Lower lobe of right lung (tissue), 2 donors: ENCODE results near the gene LPXN. TPM values are rescaled to one million over a fixed set of nuclear protein-coding genes. Genes with fewer than 3 reads are reported as not detected.

Experiments used
- ATAC-seq, 2 donors: fragments of 200-7000 bp; cut with Tn5 transposase; one replicate each; pipeline ENCODE4 v1.9.1; 2020 to 2022; ENCODE audit warnings: mild to moderate bottlenecking in 2 of 2, moderate library complexity in 2 of 2
- DNase-seq: peaks from one replicate; pipeline ENCODE4 v3.0.0-alpha.2; 2020
- H3K27ac ChIP-seq: fragments of 200-600 bp; one replicate; pipeline ENCODE4 v1.8.0; 2022
- H3K27me3 ChIP-seq: fragments of 200-600 bp; one replicate; pipeline ENCODE4 v1.8.0; 2022; ENCODE audit warnings: low read depth
- H3K36me3 ChIP-seq: fragments of 200-600 bp; one replicate; pipeline ENCODE4 v1.8.0; 2022; ENCODE audit warnings: mild to moderate bottlenecking
- H3K4me1 ChIP-seq: fragments of 200-600 bp; one replicate; pipeline ENCODE4 v1.8.0; 2022
- H3K4me3 ChIP-seq: fragments of 200-600 bp; one replicate; pipeline ENCODE4 v1.8.0; 2022; ENCODE audit warnings: mild to moderate bottlenecking
- H3K9me3 ChIP-seq: fragments of 200-600 bp; one replicate; pipeline ENCODE4 v1.8.0; 2022
- intact Hi-C: fragments of 100-400 bp; cut with DNase I; formaldehyde crosslinking; loops from one replicate; pipeline ENCODE4 v1.11.0; 2022
- total RNA-seq: library from RNA; stranded (reverse); fragmentation: NEBNext Ultra II Directional; extraction: Animal tissue kit (Norgen Biotek cat#: 25700); gene quantifications from one replicate; pipeline ENCODE4 v1.2.1, GENCODE V29; 2021
- TF ChIP-seq, protein P1 (sequence below): fragments of 200-600 bp; IDR thresholded peaks from one replicate; pipeline ENCODE4 v1.8.0; 2022; ENCODE audit warnings: antibody characterized with exemption, mild to moderate bottlenecking
- donor health status: DM: no; HTN: yes; CAD: no; lungs with severe emphysema.

LPXN gene
- total RNA-seq, 1 donor from 2014 or later = 71.6 TPM

DNA sequence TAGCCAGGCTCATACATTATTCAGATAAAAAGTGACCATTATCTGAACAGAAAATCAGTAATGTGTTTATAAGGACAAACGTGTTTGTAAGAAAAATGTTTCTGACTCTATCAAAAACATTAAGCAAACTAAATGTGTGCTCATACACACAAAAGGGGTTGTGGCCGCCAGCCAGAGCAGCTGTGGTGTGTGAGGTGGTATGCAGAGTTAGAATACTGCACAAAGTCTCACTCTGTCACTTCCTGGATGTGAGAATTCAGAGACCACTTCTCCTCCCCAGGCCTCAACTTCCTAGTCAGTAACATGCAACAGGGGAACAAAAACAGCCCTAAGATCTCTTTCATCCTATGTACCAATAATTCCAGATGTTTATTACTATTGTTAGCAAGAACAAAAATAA lies 77.2 kb downstream of the LPXN start:
- Histone ChIP-seq H3K9me3 (no peaks in the 10 kb centered on the region), H3K27me3 (no peaks in the 10 kb centered on the region), H3K4me3 (no peak overlapping the region), H3K4me1 (no peaks in the 10 kb centered on the region), H3K27ac (no peak overlapping the region), H3K36me3 (no peaks in the 10 kb centered on the region)
- ATAC-seq (no peak), DNase-seq (no peak)
- intact Hi-C loops = no loop called here
- TF ChIP-seq, protein P1, sequence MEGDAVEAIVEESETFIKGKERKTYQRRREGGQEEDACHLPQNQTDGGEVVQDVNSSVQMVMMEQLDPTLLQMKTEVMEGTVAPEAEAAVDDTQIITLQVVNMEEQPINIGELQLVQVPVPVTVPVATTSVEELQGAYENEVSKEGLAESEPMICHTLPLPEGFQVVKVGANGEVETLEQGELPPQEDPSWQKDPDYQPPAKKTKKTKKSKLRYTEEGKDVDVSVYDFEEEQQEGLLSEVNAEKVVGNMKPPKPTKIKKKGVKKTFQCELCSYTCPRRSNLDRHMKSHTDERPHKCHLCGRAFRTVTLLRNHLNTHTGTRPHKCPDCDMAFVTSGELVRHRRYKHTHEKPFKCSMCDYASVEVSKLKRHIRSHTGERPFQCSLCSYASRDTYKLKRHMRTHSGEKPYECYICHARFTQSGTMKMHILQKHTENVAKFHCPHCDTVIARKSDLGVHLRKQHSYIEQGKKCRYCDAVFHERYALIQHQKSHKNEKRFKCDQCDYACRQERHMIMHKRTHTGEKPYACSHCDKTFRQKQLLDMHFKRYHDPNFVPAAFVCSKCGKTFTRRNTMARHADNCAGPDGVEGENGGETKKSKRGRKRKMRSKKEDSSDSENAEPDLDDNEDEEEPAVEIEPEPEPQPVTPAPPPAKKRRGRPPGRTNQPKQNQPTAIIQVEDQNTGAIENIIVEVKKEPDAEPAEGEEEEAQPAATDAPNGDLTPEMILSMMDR = no peak

DNA sequence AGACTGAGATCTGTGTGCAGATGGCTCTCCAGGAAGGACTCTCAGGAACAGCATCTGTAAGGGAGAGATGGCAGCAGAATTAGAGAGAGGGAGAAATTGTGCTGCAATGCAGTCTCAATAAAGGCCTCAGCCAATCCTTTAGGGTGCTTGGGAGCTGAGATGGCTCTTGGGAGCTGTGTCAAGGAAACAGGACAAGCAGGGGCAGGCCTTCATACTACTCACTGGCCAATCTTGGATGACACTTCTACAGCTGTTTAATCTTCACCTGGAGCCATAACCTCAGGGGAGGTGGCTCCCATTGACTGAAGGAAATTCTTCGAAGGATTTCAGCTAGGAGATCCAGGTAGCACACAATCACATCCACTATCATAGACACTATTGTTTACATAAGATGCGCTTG lies 77.7 kb downstream of the LPXN start:
- no peaks in the 10 kb centered on the region for H3K4me1 ChIP-seq
- intact Hi-C loops = no loop called here
- H3K9me3 ChIP-seq = no peaks in the 10 kb centered on the region
- no peak overlapping the region for H3K27ac ChIP-seq
- TF ChIP-seq, protein P1 = no peak
- H3K36me3 ChIP-seq = no peaks in the 10 kb centered on the region
- ATAC-seq (no peak), DNase-seq (no peak)
- H3K27me3 ChIP-seq = no peaks in the 10 kb centered on the region
- no peak overlapping the region for H3K4me3 ChIP-seq

GRCh38 chr11:58495906-58496305 lies 79.8 kb downstream of the LPXN start:
- ATAC-seq = no peak
- Histone ChIP-seq H3K27me3 (no peaks in the 10 kb centered on the region), H3K4me3 (no peak overlapping the region), H3K36me3 (no peaks in the 10 kb centered on the region), H3K4me1 (no peaks in the 10 kb centered on the region), H3K27ac (no peak overlapping the region), H3K9me3 (no peaks in the 10 kb centered on the region)
- DNase-seq = no peak
- TF ChIP-seq, protein P1 = no peak
- intact Hi-C loops = no loop called here

DNA sequence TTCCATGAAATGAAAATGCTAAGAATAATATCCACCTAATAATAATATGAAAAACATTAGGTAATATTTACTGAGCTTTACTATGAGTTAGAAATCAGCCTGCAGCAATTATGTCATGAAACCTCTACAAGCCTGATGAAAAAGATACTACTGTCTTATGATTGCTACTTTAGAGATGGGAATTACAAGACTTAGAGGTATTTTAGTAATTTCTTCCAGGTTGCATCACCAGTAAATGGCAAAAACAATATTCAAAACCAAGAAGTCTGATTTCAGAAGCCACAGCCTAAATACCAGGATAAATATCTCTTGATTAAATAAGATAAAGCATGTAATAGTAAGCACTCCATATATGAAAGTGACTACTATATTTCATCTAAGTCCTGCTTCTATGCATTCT lies 81.6 kb downstream of the LPXN start:
- no peak overlapping the region for H3K4me3 ChIP-seq
- TF ChIP-seq, protein P1 = no peak

GRCh38 chr11:58493676-58494075 lies 82.0 kb downstream of the LPXN start:
- Histone ChIP-seq H3K36me3 (no peaks in the 10 kb centered on the region), H3K27ac (no peak overlapping the region), H3K9me3 (no peaks in the 10 kb centered on the region), H3K27me3 (no peaks in the 10 kb centered on the region), H3K4me1 (no peaks in the 10 kb centered on the region), H3K4me3 (no peak overlapping the region)
- TF ChIP-seq, protein P1 = no peak
- DNase-seq = no peak
- intact Hi-C loops = no loop called here
- ATAC-seq = no peak

More for the DNA sequence above, 81.6 kb downstream of the LPXN start:
- Histone ChIP-seq H3K27me3 (no peaks in the 10 kb centered on the region), H3K27ac (no peak overlapping the region), H3K36me3 (no peaks in the 10 kb centered on the region), H3K4me1 (no peaks in the 10 kb centered on the region), H3K9me3 (no peaks in the 10 kb centered on the region)
- ATAC-seq (no peak), DNase-seq (no peak)
- intact Hi-C loops = no loop called here

GRCh38 chr11:58490827-58491226 lies 84.8 kb downstream of the LPXN start:
- Histone ChIP-seq H3K4me1 (no peaks in the 10 kb centered on the region), H3K4me3 (no peak overlapping the region), H3K36me3 (no peaks in the 10 kb centered on the region), H3K9me3 (no peaks in the 10 kb centered on the region), H3K27ac (no peak overlapping the region), H3K27me3 (no peaks in the 10 kb centered on the region)
- TF ChIP-seq, protein P1 = no peak
- ATAC-seq (no peak), DNase-seq (no peak)
- intact Hi-C loops = no loop called here
